Kidney (tissue), 14 donors: ENCODE results near the gene ACAD8. TPM values are rescaled to one million over a fixed set of nuclear protein-coding genes. Genes with fewer than 3 reads are reported as not detected.

ENCODE experiments used
- DNase-seq, 5 donors: peaks; one replicate each; pipeline ENCODE4 v3.0.0-alpha.2; 2013 to 2020
- FAIRE-seq: peaks from 2 replicates; lab custom pipeline; 2012; peaks lifted over from hg19 to GRCh38; lab: Jason Lieb, UNC
- H3K27ac ChIP-seq, 2 donors: one replicate each; pipeline ENCODE4 v1.7.0; 2013; ENCODE audit warnings: low read depth in 2 of 2, low read length in 2 of 2, inconsistent platforms in 1 of 2
- H3K27me3 ChIP-seq: one replicate; pipeline ENCODE4 v1.7.1; 2013; ENCODE audit warnings: low read length, inconsistent platforms; ENCODE audit not compliant: control insufficient read depth, insufficient read depth
- H3K36me3 ChIP-seq, 3 donors: one replicate each; pipeline versions ENCODE4 v1.7.0 to v1.7.1; 2013; ENCODE audit warnings: low read length in 3 of 3, control low read depth in 1 of 3, inconsistent platforms in 1 of 3; ENCODE audit not compliant: insufficient read depth in 3 of 3, control insufficient read depth in 2 of 3
- H3K4me1 ChIP-seq, 3 donors: one replicate each; pipeline versions ENCODE4 v1.7.0 to v1.7.1; 2013; ENCODE audit warnings: low read length in 3 of 3, inconsistent platforms in 1 of 3, low read depth in 1 of 3; ENCODE audit not compliant: control insufficient read depth in 2 of 3, insufficient read depth in 2 of 3
- H3K4me3 ChIP-seq, 3 donors: one replicate each; pipeline versions ENCODE4 v1.7.0 to v1.8.1; 2013; ENCODE audit warnings: low read length in 3 of 3, control low read depth in 1 of 3, inconsistent platforms in 1 of 3
- H3K9ac ChIP-seq, 3 donors: one replicate each; pipeline versions ENCODE4 v1.7.0 to v1.7.1; 2013; ENCODE audit warnings: low read length in 3 of 3, control low read depth in 1 of 3, inconsistent platforms in 1 of 3
- H3K9me3 ChIP-seq, 3 donors: one replicate each; pipeline versions ENCODE4 v1.7.0 to v1.7.1; 2013; ENCODE audit warnings: low read length in 3 of 3, control low read depth in 1 of 3, inconsistent platforms in 1 of 3; ENCODE audit not compliant: control insufficient read depth in 2 of 3, insufficient read depth in 1 of 3
- intact Hi-C: fragments of 100-400 bp; cut with DNase I; formaldehyde crosslinking; loops from one replicate; pipeline ENCODE4 v1.11.1; 2022
- polyA plus RNA-seq: library from polyadenylated mRNA; stranded (reverse); fragments of 350-450 nt; fragmentation: Illumina TruSeq; extraction: RNeasy Lipid Tissue Mini Kit (QIAGEN cat#74804); gene quantifications from one replicate; pipeline ENCODE4 v1.2.3, GENCODE V29; 2014; ENCODE audit warnings: low read depth, low replicate concordance; ENCODE audit not compliant: insufficient read depth
- total RNA-seq: library from RNA; stranded (reverse); fragmentation: NEBNext Ultra II Directional; extraction: Animal tissue kit (Norgen Biotek cat#: 25700); gene quantifications from one replicate; pipeline ENCODE4 v1.2.1, GENCODE V29; 2021
- TF ChIP-seq, protein P1 (sequence below): IDR thresholded peaks from 3 replicates; pipeline ENCODE4 v1.5.1; 2012; ENCODE audit warnings: mild to moderate bottlenecking, moderate library complexity, borderline replicate concordance; ENCODE audit not compliant: insufficient read depth; ENCODE audit errors: extremely low read depth
- donor health status: control.
- donor health status: control.
- donor health status: control.
- donor health status: control.
- donor health status: control.
- donor health status: DM: yes; HTN: yes; CAD: no.
- donor health status: Normal renal cell carcinoma (clear cell type).

ACAD8 gene
- total and polyA plus RNA-seq, 2 donors from 2014 or later, result 28.1 to 42.1 TPM

DNA sequence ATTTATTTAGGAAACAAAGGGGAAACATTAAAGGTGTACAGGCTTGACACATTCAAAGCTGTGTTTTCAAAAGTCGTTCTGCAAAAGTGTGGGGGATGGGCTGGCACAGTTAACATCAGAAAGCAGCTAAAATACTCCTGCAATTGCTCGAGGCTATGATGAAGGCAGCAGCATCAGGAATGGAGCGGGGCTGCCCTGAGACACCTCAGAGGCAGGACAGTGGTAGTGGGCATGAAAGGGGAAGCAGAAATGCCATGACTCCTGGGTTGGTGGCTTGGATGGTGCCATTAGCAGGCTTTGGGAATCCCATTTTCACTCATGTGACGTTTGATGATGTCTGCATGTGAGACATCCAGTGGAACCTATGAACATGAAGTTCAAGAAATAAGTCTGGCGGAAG, 30.2 kb upstream of the ACAD8 start:
- Histone ChIP-seq H3K9ac (peak overlapping the region; percentile 27 to 70 (median 59)), H3K27ac (no peak overlapping the region), H3K27me3 (no peaks in the 10 kb centered on the region), H3K9me3 (no peaks in the 10 kb centered on the region), H3K36me3 (peaks cover 3 to 7% (median 7%) of the 10 kb centered on the region in 3 donors), H3K4me1 (peaks cover 0 to 18% (median 17%) of the 10 kb centered on the region in 3 donors), H3K4me3 (peak overlapping the region; percentile 92 to 100 (median 97))
- no peak for FAIRE-seq
- TF ChIP-seq, protein P1, sequence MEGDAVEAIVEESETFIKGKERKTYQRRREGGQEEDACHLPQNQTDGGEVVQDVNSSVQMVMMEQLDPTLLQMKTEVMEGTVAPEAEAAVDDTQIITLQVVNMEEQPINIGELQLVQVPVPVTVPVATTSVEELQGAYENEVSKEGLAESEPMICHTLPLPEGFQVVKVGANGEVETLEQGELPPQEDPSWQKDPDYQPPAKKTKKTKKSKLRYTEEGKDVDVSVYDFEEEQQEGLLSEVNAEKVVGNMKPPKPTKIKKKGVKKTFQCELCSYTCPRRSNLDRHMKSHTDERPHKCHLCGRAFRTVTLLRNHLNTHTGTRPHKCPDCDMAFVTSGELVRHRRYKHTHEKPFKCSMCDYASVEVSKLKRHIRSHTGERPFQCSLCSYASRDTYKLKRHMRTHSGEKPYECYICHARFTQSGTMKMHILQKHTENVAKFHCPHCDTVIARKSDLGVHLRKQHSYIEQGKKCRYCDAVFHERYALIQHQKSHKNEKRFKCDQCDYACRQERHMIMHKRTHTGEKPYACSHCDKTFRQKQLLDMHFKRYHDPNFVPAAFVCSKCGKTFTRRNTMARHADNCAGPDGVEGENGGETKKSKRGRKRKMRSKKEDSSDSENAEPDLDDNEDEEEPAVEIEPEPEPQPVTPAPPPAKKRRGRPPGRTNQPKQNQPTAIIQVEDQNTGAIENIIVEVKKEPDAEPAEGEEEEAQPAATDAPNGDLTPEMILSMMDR, result no peak
- intact Hi-C loops, result no loop called here
- DNase-seq, result peak in 1 of 5 donors; percentile 4

DNA sequence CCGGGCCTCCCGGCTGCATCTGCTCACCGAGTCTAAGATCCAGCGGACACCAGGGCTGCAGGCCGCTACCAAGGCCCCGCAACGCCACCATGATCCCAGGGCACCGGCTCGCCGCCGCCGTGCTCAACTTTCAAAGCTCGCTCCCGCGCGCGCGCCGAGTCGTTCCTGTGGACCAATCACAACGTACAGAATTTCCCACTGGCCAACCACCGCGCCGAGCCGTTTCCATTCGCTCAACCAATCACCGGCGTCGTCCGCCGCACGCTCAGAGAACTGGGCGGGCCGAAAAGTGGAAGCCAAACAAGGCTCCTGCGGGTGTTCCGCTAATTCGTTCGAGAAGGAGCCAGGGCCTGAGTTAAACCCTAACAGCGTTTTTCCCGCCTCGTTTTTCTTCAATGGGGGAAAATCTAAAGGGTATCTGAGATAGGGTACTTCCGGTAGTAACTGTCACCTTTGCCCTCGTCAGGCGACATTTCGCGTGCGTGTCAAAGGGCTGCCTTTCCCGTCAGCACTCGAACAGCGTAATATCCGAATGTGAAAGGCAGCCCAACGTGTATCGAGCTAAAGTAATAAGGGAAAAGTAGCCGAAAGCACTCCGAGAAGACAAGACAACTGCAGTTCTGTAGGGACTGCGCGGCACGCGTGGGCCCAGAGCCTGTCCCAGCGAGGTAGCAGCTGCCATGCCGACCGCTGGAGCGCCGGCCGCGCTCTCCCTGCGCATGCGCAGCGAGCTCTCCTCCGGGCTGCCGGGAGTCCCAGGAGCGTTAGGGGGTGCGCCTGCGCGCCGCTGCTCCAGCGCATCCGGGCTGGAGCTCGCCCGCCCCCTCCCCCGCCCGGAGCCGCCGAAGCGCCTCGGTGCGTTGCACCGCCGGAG, 29.3 kb upstream of the ACAD8 start, which contains the start of the genes NCAPD3 and VPS26B:
Gene NCAPD3 (minus strand): TSS at position 132 of the 874 bp plus-strand sequence. CDS start 41 bp downstream, at position 91.
Gene VPS26B (plus strand): TSS at position 836 of the 874 bp plus-strand sequence. CDS start 452 bp downstream, outside the sequence.
- H3K9me3 ChIP-seq, result no peaks in the 10 kb centered on the region
- no peaks in the 10 kb centered on the region for H3K27me3 ChIP-seq
- DNase-seq, result peak; percentile 97 to 99 (median 98)
- H3K4me3 ChIP-seq, result peak within 1 kb of the TSS; percentile 92 to 100 (median 97)
- H3K9ac ChIP-seq, result peak within 1 kb of the TSS; percentile 75 to 98 (median 92)
- intact Hi-C loops, result no loop called here
- peak; percentile 49 for FAIRE-seq
- peak within 1 kb of the TSS; percentile 96 to 100 for H3K27ac ChIP-seq
- H3K36me3 ChIP-seq, result peaks cover 0 to 4% (median 3%) of the 10 kb centered on the region in 3 donors
- TF ChIP-seq, protein P1, result no peak
- H3K4me1 ChIP-seq, result peaks cover 0 to 18% (median 17%) of the 10 kb centered on the region in 3 donors

DNA sequence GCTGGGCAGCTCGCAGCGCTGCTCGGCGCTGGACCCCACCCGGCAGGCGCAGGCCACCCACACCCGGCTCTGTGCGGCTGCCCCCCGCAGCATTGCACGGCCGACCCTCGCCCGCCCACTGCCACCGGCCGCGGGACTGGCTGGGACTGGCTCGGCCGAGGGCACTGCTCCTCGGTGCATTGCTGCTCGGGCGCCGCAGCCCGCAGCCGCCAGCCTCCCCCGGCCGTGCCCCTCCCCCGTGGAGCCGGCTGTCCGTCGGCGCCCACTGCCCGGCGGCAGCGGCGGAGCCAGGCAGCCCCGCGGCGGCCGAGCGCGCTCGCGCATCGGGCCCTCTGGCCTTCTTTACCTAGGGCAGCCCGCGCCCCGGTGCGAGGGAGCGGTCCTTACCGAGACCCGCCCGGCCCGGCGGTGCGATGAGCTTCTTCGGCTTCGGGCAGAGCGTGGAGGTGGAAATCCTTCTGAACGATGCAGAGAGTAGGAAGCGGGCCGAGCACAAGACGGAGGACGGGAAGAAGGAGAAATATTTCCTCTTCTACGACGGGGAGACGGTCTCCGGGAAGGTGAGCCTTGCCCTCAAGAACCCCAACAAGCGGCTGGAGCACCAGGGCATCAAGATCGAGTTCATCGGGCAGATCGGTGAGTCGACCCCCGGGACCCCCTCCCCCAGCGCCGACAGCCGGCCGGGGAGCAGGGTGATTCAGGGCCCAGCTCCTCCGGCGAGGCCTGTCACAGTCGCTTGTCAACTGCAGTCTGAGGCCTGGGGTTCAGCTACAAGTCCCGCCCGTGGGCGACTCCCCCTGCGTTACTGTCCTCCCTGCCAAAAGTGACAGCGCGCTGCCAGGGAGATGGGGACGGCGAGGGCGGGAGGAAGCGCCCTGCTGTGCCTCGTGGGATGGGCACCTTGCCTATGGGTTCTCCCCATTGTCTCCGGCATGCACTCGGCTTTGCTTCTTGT, 28.4 kb upstream of the ACAD8 start:
- FAIRE-seq (no peak), DNase-seq (peak; percentile 40 to 87 (median 52))
- TF ChIP-seq, protein P1, result no peak
- Histone ChIP-seq H3K27ac (peak overlapping the region; percentile 96 to 100), H3K9me3 (no peaks in the 10 kb centered on the region), H3K36me3 (no peaks in the 10 kb centered on the region), H3K4me3 (peak overlapping the region; percentile 72 to 97 (median 83)), H3K27me3 (no peaks in the 10 kb centered on the region), H3K9ac (peak overlapping the region; percentile 6 to 92 (median 67)), H3K4me1 (peaks cover 0 to 19% (median 18%) of the 10 kb centered on the region in 3 donors)
- intact Hi-C loops, result no loop called here
